H9 (cell line): ENCODE results near the gene VKORC1. TPM values are rescaled to one million over a fixed set of nuclear protein-coding genes. Genes with fewer than 3 reads are reported as not detected.

Source experiments
- DNase-seq: peaks from one replicate; pipeline ENCODE4 v3.0.0-alpha.2; 2017
- H2AFZ ChIP-seq: one replicate; pipeline ENCODE4 v1.6.1; 2013; ENCODE audit warnings: mild to moderate bottlenecking, low read length, control low read depth, moderate library complexity
- H2AK5ac ChIP-seq: 2 replicates; pipeline ENCODE4 v1.6.1; 2013; ENCODE audit warnings: low read length, control low read depth, mixed read lengths; ENCODE audit not compliant: insufficient read length
- H2BK120ac ChIP-seq: one replicate; pipeline ENCODE4 v1.6.1; 2013; ENCODE audit warnings: low read depth, mild to moderate bottlenecking, low read length, control low read depth, inconsistent platforms; ENCODE audit not compliant: poor library complexity, severe bottlenecking
- H2BK12ac ChIP-seq: 2 replicates; pipeline ENCODE4 v1.6.1; 2013; ENCODE audit warnings: low read length, control low read depth, mixed read lengths, low read depth; ENCODE audit not compliant: insufficient read length
- H2BK15ac ChIP-seq: 2 replicates; pipeline ENCODE4 v1.6.1; 2013; ENCODE audit warnings: low read depth, low read length, control low read depth
- H2BK20ac ChIP-seq: one replicate; pipeline ENCODE4 v1.6.1; 2013; ENCODE audit warnings: low read depth, mild to moderate bottlenecking, low read length, control low read depth, inconsistent platforms; ENCODE audit not compliant: poor library complexity, severe bottlenecking
- H2BK5ac ChIP-seq: 2 replicates; pipeline ENCODE4 v1.6.1; 2013; ENCODE audit warnings: low read length, control low read depth, mixed read lengths; ENCODE audit not compliant: insufficient read length
- H3K14ac ChIP-seq: 2 replicates; pipeline ENCODE4 v1.6.1; 2013; ENCODE audit warnings: low read length, control low read depth; ENCODE audit not compliant: insufficient read depth
- H3K18ac ChIP-seq: 2 replicates; pipeline ENCODE4 v1.6.1; 2013; ENCODE audit warnings: low read depth, mild to moderate bottlenecking, mixed read lengths, low read length, control low read depth; ENCODE audit not compliant: insufficient read length
- H3K23ac ChIP-seq: 2 replicates; pipeline ENCODE4 v1.6.1; 2013; ENCODE audit warnings: low read length, control low read depth, mixed read lengths, low read depth; ENCODE audit not compliant: insufficient read length
- H3K23me2 ChIP-seq: 2 replicates; pipeline ENCODE4 v1.6.1; 2013; ENCODE audit warnings: low read depth, mild to moderate bottlenecking, mixed read lengths, low read length, control low read depth; ENCODE audit not compliant: insufficient read length, poor library complexity, severe bottlenecking
- H3K27ac ChIP-seq: 2 replicates; pipeline ENCODE4 v1.5.1; 2013; ENCODE audit warnings: low read length, control low read depth, mixed read lengths, low read depth; ENCODE audit not compliant: insufficient read length
- H3K27me3 ChIP-seq: 2 replicates; pipeline ENCODE4 v1.6.1; 2013; ENCODE audit warnings: low read length, control low read depth, inconsistent platforms; ENCODE audit not compliant: insufficient read depth
- H3K4ac ChIP-seq: 2 replicates; pipeline ENCODE4 v1.6.1; 2013; ENCODE audit warnings: low read depth, mild to moderate bottlenecking, control low read depth, inconsistent platforms, low read length, moderate library complexity
- H3K4me1 ChIP-seq: 2 replicates; pipeline ENCODE4 v1.6.1; 2013; ENCODE audit warnings: low read length, control low read depth, inconsistent platforms; ENCODE audit not compliant: insufficient read depth
- H3K4me2 ChIP-seq: 2 replicates; pipeline ENCODE4 v1.6.1; 2013; ENCODE audit warnings: low read length, control low read depth, mixed read lengths; ENCODE audit not compliant: insufficient read length, insufficient read depth
- H3K56ac ChIP-seq: 2 replicates; pipeline ENCODE4 v1.6.1; 2013; ENCODE audit warnings: low read depth, mild to moderate bottlenecking, mixed read lengths, low read length, control low read depth; ENCODE audit not compliant: insufficient read length
- H3K79me1 ChIP-seq: 2 replicates; pipeline ENCODE4 v1.6.1; 2013; ENCODE audit warnings: low read depth, mild to moderate bottlenecking, moderate library complexity, low read length, control low read depth, inconsistent platforms; ENCODE audit not compliant: insufficient read depth, poor library complexity, severe bottlenecking
- H3K79me2 ChIP-seq: 2 replicates; pipeline ENCODE4 v1.6.1; 2013; ENCODE audit warnings: low read length, control low read depth, inconsistent platforms; ENCODE audit not compliant: insufficient read depth
- H3K9ac ChIP-seq: 2 replicates; pipeline ENCODE4 v1.6.1; 2013; ENCODE audit warnings: low read length, control low read depth, mixed read lengths; ENCODE audit not compliant: insufficient read length; ENCODE audit errors: extremely low read depth
- H3K9me3 ChIP-seq: one replicate; pipeline ENCODE4 v1.6.1; 2013; ENCODE audit warnings: low read depth, low read length, inconsistent platforms; ENCODE audit not compliant: control insufficient read depth
- H3T11ph ChIP-seq: one replicate; pipeline ENCODE4 v1.6.1; 2013; ENCODE audit warnings: mild to moderate bottlenecking, low read length, control low read depth, inconsistent platforms
- H4K20me1 ChIP-seq: one replicate; pipeline ENCODE4 v1.6.1; 2013; ENCODE audit not compliant: control insufficient read depth, insufficient read length, insufficient read depth
- H4K5ac ChIP-seq: 2 replicates; pipeline ENCODE4 v1.6.1; 2013; ENCODE audit warnings: low read depth, mild to moderate bottlenecking, mixed read lengths, low read length, control low read depth; ENCODE audit not compliant: insufficient read length
- H4K8ac ChIP-seq: replicated peaks from 2 replicates; pipeline ENCODE4 v1.6.1; 2013; ENCODE audit warnings: low read length, control low read depth, mixed read lengths, low read depth; ENCODE audit not compliant: insufficient read length
- H4K91ac ChIP-seq: 2 replicates; pipeline ENCODE4 v1.6.1; 2013; ENCODE audit warnings: low read depth, mild to moderate bottlenecking, moderate library complexity, mixed read lengths, low read length, control low read depth; ENCODE audit not compliant: insufficient read length
- H3K27ac Mint-ChIP-seq, 3 experiments: 2 replicates in 2 of 3; 3 replicates in 1 of 3; pipeline ENCODE4 v1.8.0; 2020 to 2021; ENCODE audit warnings: mixed read lengths in 3 of 3, mild to moderate bottlenecking in 1 of 3, moderate library complexity in 1 of 3
- H3K27me3 Mint-ChIP-seq: 2 replicates; pipeline ENCODE4 v1.8.0; 2021; ENCODE audit warnings: low read depth, mild to moderate bottlenecking, moderate library complexity, mixed read lengths
- H3K36me3 Mint-ChIP-seq, 3 experiments: 2 replicates in 2 of 3; 3 replicates in 1 of 3; pipeline ENCODE4 v1.8.0; 2020 to 2021; ENCODE audit warnings: low read depth in 3 of 3, mixed read lengths in 3 of 3; ENCODE audit not compliant: insufficient read depth in 1 of 3
- H3K4me1 Mint-ChIP-seq, 2 experiments: 2 replicates each; pipeline ENCODE4 v1.8.0; 2020; ENCODE audit warnings: mixed read lengths in 2 of 2
- H3K4me3 Mint-ChIP-seq, 2 experiments: 2 replicates in 1 of 2; 3 replicates in 1 of 2; pipeline ENCODE4 v1.8.0; 2020 to 2021; ENCODE audit warnings: mild to moderate bottlenecking in 2 of 2, mixed read lengths in 2 of 2, moderate library complexity in 1 of 2
- H3K9me3 Mint-ChIP-seq, 2 experiments: 2 replicates in 1 of 2; 3 replicates in 1 of 2; pipeline ENCODE4 v1.8.0; 2020; ENCODE audit warnings: mild to moderate bottlenecking in 2 of 2, mixed read lengths in 2 of 2, moderate library complexity in 1 of 2
- WGBS: extraction: QIAGEN DNeasy Blood & Tissue Kit; methylation state at CpG from one replicate; pipeline ENCODE4 v1.1.7; 2013; ENCODE audit warnings: missing lambda C conversion rate, low lambda C conversion rate, mixed read lengths; ENCODE audit not compliant: insufficient read length; ENCODE audit errors: extremely low coverage; 5-methylcytosine and 5-hydroxymethylcytosine counted together
- total RNA-seq: library from RNA; stranded (reverse); gene quantifications from 2 replicates; pipeline ENCODE4 v1.2.1, GENCODE V29; 2021
- TF ChIP-seq, protein P1 (sequence below): fragments of 200-600 bp; sonication (generic); conservative IDR thresholded peaks from 3 replicates; pipeline ENCODE4 v1.8.0; 2021; ENCODE audit warnings: antibody characterized with exemption, mild to moderate bottlenecking

Gene VKORC1
- total RNA-seq, 1 experiment from 2014 or later: 93.9 TPM

DNA sequence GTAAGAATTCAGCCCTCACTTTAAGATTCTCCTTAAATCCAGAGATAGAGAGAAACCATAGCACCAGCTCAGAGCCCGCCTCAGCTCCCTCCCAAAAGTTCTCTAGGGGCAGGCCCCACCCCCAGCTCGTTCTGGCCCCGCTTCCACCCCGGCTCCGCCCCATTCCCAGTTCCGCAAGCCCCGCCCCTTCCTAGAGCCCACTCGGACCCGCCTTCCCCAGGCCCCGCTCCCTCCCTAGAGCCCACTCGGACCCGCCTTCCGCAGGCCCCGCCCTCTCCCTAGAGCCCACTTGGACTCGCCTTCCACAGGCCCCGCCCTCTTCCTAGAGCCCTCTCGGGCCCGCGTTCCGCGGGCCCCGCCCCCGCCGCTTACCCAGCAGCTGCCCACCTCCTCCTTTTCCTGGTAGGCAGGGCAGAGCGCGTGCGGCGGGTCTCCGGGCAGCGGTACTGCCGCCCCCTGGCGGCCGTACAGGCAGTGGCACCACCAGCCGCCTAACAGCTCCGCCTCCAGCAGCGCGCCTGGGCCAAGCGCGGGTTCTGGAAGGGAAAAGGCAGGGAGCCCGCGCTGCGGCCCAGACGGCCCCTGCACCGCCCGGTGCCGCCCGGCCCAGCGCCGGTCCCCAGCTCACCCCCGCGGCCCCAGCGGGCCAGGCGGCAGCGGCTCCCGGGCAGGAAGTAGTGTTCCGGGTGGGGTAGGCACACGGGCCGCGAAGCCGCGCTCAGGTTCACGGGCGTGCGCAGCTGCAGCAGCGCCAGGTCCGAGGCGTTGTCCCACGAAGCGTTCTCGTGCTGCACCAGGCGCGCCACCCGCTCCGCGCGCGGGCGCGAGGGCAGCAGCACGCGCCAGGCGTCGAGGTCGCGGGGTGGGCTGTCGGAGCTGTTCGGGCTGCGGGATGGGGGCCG lies 47.8 kb upstream of the VKORC1 start:
- Histone ChIP-seq H3K27me3 (no peaks in the 10 kb centered on the region; the same call in 1 of the 2 replicates), H2BK15ac (no peak overlapping the region), H4K20me1 (no peaks in the 10 kb centered on the region), H3K4me1 (peaks cover 4% of the 10 kb centered on the region), H2BK12ac (no peak overlapping the region), H2BK20ac (no peak overlapping the region), H3T11ph (no peak overlapping the region), H3K56ac (no peak overlapping the region), H3K27ac (no peak overlapping the region), H3K23ac (no peak overlapping the region), H3K9me3 (no peaks in the 10 kb centered on the region), H4K8ac (no peak overlapping the region), H3K14ac (peak overlapping the region; percentile 81), H4K5ac (no peak overlapping the region), H3K79me2 (no peaks in the 10 kb centered on the region), H3K23me2 (no peaks in the 10 kb centered on the region), H3K4me2 (peak overlapping the region; percentile 54), H3K4ac (no peak overlapping the region), H3K79me1 (no peaks in the 10 kb centered on the region), H2BK120ac (no peak overlapping the region), H3K9ac (no peak overlapping the region), H2BK5ac (no peak overlapping the region), H3K18ac (no peak overlapping the region), H2AK5ac (no peak overlapping the region), H2AFZ (no peak overlapping the region), H4K91ac (no peak overlapping the region)
- H3K36me3 Mint-ChIP-seq: no peaks in the 10 kb centered on the region
- H3K4me3 Mint-ChIP-seq: peak overlapping the region; percentile 54 to 76
- no CpG with 5 or more reads among the region's 89 CpGs for WGBS
- peaks cover 26 to 42% of the 10 kb centered on the region in 2 experiments for H3K4me1 Mint-ChIP-seq
- H3K9me3 Mint-ChIP-seq: no peaks in the 10 kb centered on the region
- TF ChIP-seq, protein P1, sequence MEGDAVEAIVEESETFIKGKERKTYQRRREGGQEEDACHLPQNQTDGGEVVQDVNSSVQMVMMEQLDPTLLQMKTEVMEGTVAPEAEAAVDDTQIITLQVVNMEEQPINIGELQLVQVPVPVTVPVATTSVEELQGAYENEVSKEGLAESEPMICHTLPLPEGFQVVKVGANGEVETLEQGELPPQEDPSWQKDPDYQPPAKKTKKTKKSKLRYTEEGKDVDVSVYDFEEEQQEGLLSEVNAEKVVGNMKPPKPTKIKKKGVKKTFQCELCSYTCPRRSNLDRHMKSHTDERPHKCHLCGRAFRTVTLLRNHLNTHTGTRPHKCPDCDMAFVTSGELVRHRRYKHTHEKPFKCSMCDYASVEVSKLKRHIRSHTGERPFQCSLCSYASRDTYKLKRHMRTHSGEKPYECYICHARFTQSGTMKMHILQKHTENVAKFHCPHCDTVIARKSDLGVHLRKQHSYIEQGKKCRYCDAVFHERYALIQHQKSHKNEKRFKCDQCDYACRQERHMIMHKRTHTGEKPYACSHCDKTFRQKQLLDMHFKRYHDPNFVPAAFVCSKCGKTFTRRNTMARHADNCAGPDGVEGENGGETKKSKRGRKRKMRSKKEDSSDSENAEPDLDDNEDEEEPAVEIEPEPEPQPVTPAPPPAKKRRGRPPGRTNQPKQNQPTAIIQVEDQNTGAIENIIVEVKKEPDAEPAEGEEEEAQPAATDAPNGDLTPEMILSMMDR: peak; percentile 95
- peak; percentile 100 for DNase-seq
- H3K27me3 Mint-ChIP-seq: peaks cover 37% of the 10 kb centered on the region
- H3K27ac Mint-ChIP-seq: peak overlapping the region; percentile 68 to 92 (median 86); a peak in 5 of 7 replicates
